ENCODE results near the gene CHCHD4.
A peak's percentile ranks its signal among the peaks of the same experiment; 100 is the strongest.

CHCHD4 gene

GRCh38 chr3:14137445-14137844 lies 12.8 kb upstream of the CHCHD4 start:
- no peak overlapping the region for H3K4me3 Mint-ChIP-seq
- ATAC-seq (replicated peaks) (no peak), DNase-seq (no peak)
- H3K27ac Mint-ChIP-seq, result peak overlapping the region; percentile 85 to 99
- no peaks in the 10 kb centered on the region for H3K9me3 Mint-ChIP-seq
- H3K27me3 Mint-ChIP-seq, result no peaks in the 10 kb centered on the region
- H3K36me3 Mint-ChIP-seq (ENCODE audit: insufficient read depth), result peaks cover 76% of the 10 kb centered on the region
- peaks cover 24 to 26% of the 10 kb centered on the region in 2 donors for H3K4me1 Mint-ChIP-seq (ENCODE audit: low read depth in 2 of 2)

- no peaks in the 10 kb centered on the region for H3K27me3 Mint-ChIP-seq
- no peak for DNase-seq
- peak overlapping the region; percentile 79 to 99 for H3K27ac Mint-ChIP-seq
- H3K36me3 Mint-ChIP-seq (ENCODE audit: insufficient read depth), result peaks cover 76% of the 10 kb centered on the region
- H3K9me3 Mint-ChIP-seq, result no peaks in the 10 kb centered on the region
- no peak overlapping the region for H3K4me3 Mint-ChIP-seq
- no peak for ATAC-seq (replicated peaks)
- H3K4me1 Mint-ChIP-seq (ENCODE audit: low read depth in 2 of 2), result peaks cover 20 to 22% of the 10 kb centered on the region in 2 donors
Observed at GRCh38 chr3:14137004-14137403, 12.3 kb upstream of the CHCHD4 start.

GRCh38 chr3:14135581-14135980 lies 10.9 kb upstream of the CHCHD4 start:
- peaks cover 71% of the 10 kb centered on the region for H3K36me3 Mint-ChIP-seq (ENCODE audit: insufficient read depth)
- ATAC-seq (replicated peaks) (no peak), DNase-seq (no peak)
- peak overlapping the region in 1 of 2 donors; percentile 86 for H3K27ac Mint-ChIP-seq
- H3K27me3 Mint-ChIP-seq, result no peaks in the 10 kb centered on the region
- peaks cover 9 to 11% of the 10 kb centered on the region in 2 donors for H3K4me1 Mint-ChIP-seq (ENCODE audit: low read depth in 2 of 2)
- H3K9me3 Mint-ChIP-seq, result no peaks in the 10 kb centered on the region
- no peak overlapping the region for H3K4me3 Mint-ChIP-seq

GRCh38 chr3:14134291-14134690 lies 9.6 kb upstream of the CHCHD4 start:
- peaks cover 5 to 6% of the 10 kb centered on the region in 2 donors for H3K4me1 Mint-ChIP-seq (ENCODE audit: low read depth in 2 of 2)
- H3K36me3 Mint-ChIP-seq (ENCODE audit: insufficient read depth), result peaks cover 75% of the 10 kb centered on the region
- no peak for ATAC-seq (replicated peaks)
- H3K27me3 Mint-ChIP-seq, result no peaks in the 10 kb centered on the region
- no peak for DNase-seq
- H3K27ac Mint-ChIP-seq, result peak overlapping the region; percentile 22 to 86
- no peaks in the 10 kb centered on the region for H3K9me3 Mint-ChIP-seq
- H3K4me3 Mint-ChIP-seq, result no peak overlapping the region

GRCh38 chr3:14133876-14134275 lies 9.2 kb upstream of the CHCHD4 start:
- H3K36me3 Mint-ChIP-seq (ENCODE audit: insufficient read depth), result peaks cover 75% of the 10 kb centered on the region
- H3K9me3 Mint-ChIP-seq, result no peaks in the 10 kb centered on the region
- no peak for ATAC-seq (replicated peaks)
- peaks cover 5 to 6% of the 10 kb centered on the region in 2 donors for H3K4me1 Mint-ChIP-seq (ENCODE audit: low read depth in 2 of 2)
- no peak for DNase-seq
- H3K4me3 Mint-ChIP-seq, result no peak overlapping the region
- H3K27me3 Mint-ChIP-seq, result no peaks in the 10 kb centered on the region
- peak overlapping the region; percentile 22 to 86 for H3K27ac Mint-ChIP-seq

GRCh38 chr3:14133188-14133800 lies 8.6 kb upstream of the CHCHD4 start:
- Mint-ChIP-seq H3K4me1 (ENCODE audit: low read depth in 2 of 2) (peaks cover 5 to 8% of the 10 kb centered on the region in 2 donors), H3K4me3 (no peak overlapping the region), H3K27me3 (no peaks in the 10 kb centered on the region), H3K36me3 (ENCODE audit: insufficient read depth) (peaks cover 74% of the 10 kb centered on the region), H3K27ac (peak overlapping the region; percentile 81 to 86), H3K9me3 (no peaks in the 10 kb centered on the region)
- DNase-seq (no peak), ATAC-seq (replicated peaks) (no peak)

GRCh38 chr3:14132689-14133088 lies 8.0 kb upstream of the CHCHD4 start:
- peaks cover 8 to 14% of the 10 kb centered on the region in 2 donors for H3K4me1 Mint-ChIP-seq (ENCODE audit: low read depth in 2 of 2)
- no peaks in the 10 kb centered on the region for H3K9me3 Mint-ChIP-seq
- no peak overlapping the region for H3K4me3 Mint-ChIP-seq
- DNase-seq, result no peak
- ATAC-seq (replicated peaks), result no peak
- H3K27ac Mint-ChIP-seq, result peak overlapping the region; percentile 81 to 86
- H3K36me3 Mint-ChIP-seq (ENCODE audit: insufficient read depth), result peaks cover 74% of the 10 kb centered on the region
- no peaks in the 10 kb centered on the region for H3K27me3 Mint-ChIP-seq

- H3K4me1 Mint-ChIP-seq (ENCODE audit: low read depth in 2 of 2), result peaks cover 13 to 19% of the 10 kb centered on the region in 2 donors
- H3K27ac Mint-ChIP-seq, result peak overlapping the region; percentile 81 to 86
- no peak for ATAC-seq (replicated peaks)
- H3K9me3 Mint-ChIP-seq, result no peaks in the 10 kb centered on the region
- peaks cover 75% of the 10 kb centered on the region for H3K36me3 Mint-ChIP-seq (ENCODE audit: insufficient read depth)
- no peaks in the 10 kb centered on the region for H3K27me3 Mint-ChIP-seq
- H3K4me3 Mint-ChIP-seq, result peak overlapping the region in 1 of 2 donors; percentile 34
- DNase-seq, result no peak
Observed at GRCh38 chr3:14132120-14132519, 7.5 kb upstream of the CHCHD4 start.

- no peak for DNase-seq
- no peak for ATAC-seq (replicated peaks)
- Mint-ChIP-seq H3K27ac (peak overlapping the region; percentile 6 to 77), H3K36me3 (ENCODE audit: insufficient read depth) (peaks cover 65% of the 10 kb centered on the region), H3K27me3 (no peaks in the 10 kb centered on the region), H3K4me1 (ENCODE audit: low read depth in 2 of 2) (peaks cover 19 to 25% of the 10 kb centered on the region in 2 donors), H3K4me3 (no peak overlapping the region), H3K9me3 (no peaks in the 10 kb centered on the region)
Observed at GRCh38 chr3:14131134-14131533, 6.5 kb upstream of the CHCHD4 start.

GRCh38 chr3:14130707-14131106 lies 6.0 kb upstream of the CHCHD4 start:
- Mint-ChIP-seq H3K9me3 (no peaks in the 10 kb centered on the region), H3K27ac (peak overlapping the region in 1 of 2 donors; percentile 77), H3K4me1 (ENCODE audit: low read depth in 2 of 2) (peaks cover 23 to 27% of the 10 kb centered on the region in 2 donors), H3K27me3 (no peaks in the 10 kb centered on the region), H3K36me3 (ENCODE audit: insufficient read depth) (peaks cover 67% of the 10 kb centered on the region), H3K4me3 (no peak overlapping the region)
- ATAC-seq (replicated peaks), result no peak
- DNase-seq, result no peak

GRCh38 chr3:14130230-14130629 lies 5.6 kb upstream of the CHCHD4 start:
- DNase-seq (no peak), ATAC-seq (replicated peaks) (no peak)
- no peaks in the 10 kb centered on the region for H3K9me3 Mint-ChIP-seq
- H3K4me3 Mint-ChIP-seq, result no peak overlapping the region
- H3K4me1 Mint-ChIP-seq (ENCODE audit: low read depth in 2 of 2), result peaks cover 26 to 32% of the 10 kb centered on the region in 2 donors
- H3K36me3 Mint-ChIP-seq (ENCODE audit: insufficient read depth), result peaks cover 68% of the 10 kb centered on the region
- H3K27me3 Mint-ChIP-seq, result no peaks in the 10 kb centered on the region
- peak overlapping the region; percentile 12 to 73 for H3K27ac Mint-ChIP-seq

- no peaks in the 10 kb centered on the region for H3K9me3 Mint-ChIP-seq
- no peaks in the 10 kb centered on the region for H3K27me3 Mint-ChIP-seq
- H3K36me3 Mint-ChIP-seq (ENCODE audit: insufficient read depth), result peaks cover 67% of the 10 kb centered on the region
- ATAC-seq (replicated peaks), result no peak
- no peak for DNase-seq
- H3K27ac Mint-ChIP-seq, result no peak overlapping the region
- no peak overlapping the region for H3K4me3 Mint-ChIP-seq
- H3K4me1 Mint-ChIP-seq (ENCODE audit: low read depth in 2 of 2), result peaks cover 26 to 32% of the 10 kb centered on the region in 2 donors
Observed at GRCh38 chr3:14129296-14129695, 4.6 kb upstream of the CHCHD4 start.

- peak overlapping the region; percentile 2 to 76 for H3K27ac Mint-ChIP-seq
Observed at GRCh38 chr3:14128724-14129123, 4.1 kb upstream of the CHCHD4 start.

GRCh38 chr3:14127516-14128161 lies 3.0 kb upstream of the CHCHD4 start:
- H3K27me3 Mint-ChIP-seq, result no peaks in the 10 kb centered on the region
- peaks cover 40 to 42% of the 10 kb centered on the region in 2 donors for H3K4me1 Mint-ChIP-seq (ENCODE audit: low read depth in 2 of 2)
- peaks cover 55% of the 10 kb centered on the region for H3K36me3 Mint-ChIP-seq (ENCODE audit: insufficient read depth)
- no peak for DNase-seq
- H3K9me3 Mint-ChIP-seq, result no peaks in the 10 kb centered on the region
- H3K4me3 Mint-ChIP-seq, result peak overlapping the region; percentile 33 to 49
- H3K27ac Mint-ChIP-seq, result peak overlapping the region; percentile 2 to 76
- ATAC-seq (replicated peaks), result no peak

More at GRCh38 chr3:14128724-14129123, 4.1 kb upstream of the CHCHD4 start:
- no peak for ATAC-seq (replicated peaks)
- DNase-seq, result no peak
- H3K9me3 Mint-ChIP-seq, result no peaks in the 10 kb centered on the region
- peaks cover 30 to 34% of the 10 kb centered on the region in 2 donors for H3K4me1 Mint-ChIP-seq (ENCODE audit: low read depth in 2 of 2)
- H3K4me3 Mint-ChIP-seq, result no peak overlapping the region
- peaks cover 64% of the 10 kb centered on the region for H3K36me3 Mint-ChIP-seq (ENCODE audit: insufficient read depth)
- no peaks in the 10 kb centered on the region for H3K27me3 Mint-ChIP-seq

Data from effector memory CD8-positive, alpha-beta T cell (primary cell).